Measurements from ENCODE around the gene RPTOR.

Gene RPTOR

DNA sequence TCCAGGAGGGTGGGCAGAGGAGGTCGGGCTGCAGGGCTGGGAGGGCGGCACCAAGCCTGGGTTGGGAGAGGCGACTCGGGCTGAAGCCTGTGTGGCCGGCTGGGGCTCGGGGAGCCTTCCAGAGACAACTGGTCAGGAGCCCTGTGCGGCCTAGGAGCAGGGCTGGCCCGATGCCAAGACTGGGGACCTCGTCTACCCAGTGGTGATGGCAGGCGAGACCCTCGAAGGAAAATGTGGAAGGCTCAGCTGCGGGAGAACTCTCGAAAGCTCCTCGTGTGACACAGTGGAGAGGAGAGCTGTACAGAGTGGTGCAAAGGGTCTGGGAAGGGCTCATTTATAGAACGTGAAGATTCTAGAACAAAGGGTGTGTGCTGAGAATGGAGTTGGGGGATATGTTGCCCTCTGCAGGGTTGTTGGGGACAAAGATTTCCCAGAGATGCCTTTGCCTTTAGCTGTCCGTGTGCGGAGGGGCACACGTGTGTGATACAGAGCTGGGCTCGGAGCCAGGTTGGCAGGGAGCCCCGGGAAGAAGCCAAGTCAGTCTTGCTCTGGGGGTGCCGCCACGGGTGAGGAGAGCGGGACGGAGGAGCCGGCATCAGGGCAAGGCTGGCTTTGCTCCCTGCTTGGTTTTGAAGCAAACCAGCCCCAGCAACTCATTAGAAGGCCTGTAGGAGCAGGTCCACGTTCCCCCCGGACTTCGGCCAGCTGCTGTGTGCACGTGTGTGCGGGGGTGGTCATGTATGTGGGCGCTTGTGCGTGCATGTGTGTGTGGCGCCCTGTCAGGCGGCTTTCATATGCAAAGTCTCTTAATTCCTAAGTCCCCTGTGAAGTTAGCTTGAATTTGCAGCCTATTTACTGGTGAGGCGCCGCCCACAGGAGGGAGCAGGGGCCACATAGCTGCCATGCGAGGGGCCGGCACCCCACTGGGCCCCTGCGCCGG, 314.6 kb downstream of the RPTOR start:
- H3K4me3 ChIP-seq (ENCODE audit: low read depth, low read length) = no peak overlapping the region
- DNase-seq (ENCODE audit: low read depth) = no peak
- TF ChIP-seq, protein P1, sequence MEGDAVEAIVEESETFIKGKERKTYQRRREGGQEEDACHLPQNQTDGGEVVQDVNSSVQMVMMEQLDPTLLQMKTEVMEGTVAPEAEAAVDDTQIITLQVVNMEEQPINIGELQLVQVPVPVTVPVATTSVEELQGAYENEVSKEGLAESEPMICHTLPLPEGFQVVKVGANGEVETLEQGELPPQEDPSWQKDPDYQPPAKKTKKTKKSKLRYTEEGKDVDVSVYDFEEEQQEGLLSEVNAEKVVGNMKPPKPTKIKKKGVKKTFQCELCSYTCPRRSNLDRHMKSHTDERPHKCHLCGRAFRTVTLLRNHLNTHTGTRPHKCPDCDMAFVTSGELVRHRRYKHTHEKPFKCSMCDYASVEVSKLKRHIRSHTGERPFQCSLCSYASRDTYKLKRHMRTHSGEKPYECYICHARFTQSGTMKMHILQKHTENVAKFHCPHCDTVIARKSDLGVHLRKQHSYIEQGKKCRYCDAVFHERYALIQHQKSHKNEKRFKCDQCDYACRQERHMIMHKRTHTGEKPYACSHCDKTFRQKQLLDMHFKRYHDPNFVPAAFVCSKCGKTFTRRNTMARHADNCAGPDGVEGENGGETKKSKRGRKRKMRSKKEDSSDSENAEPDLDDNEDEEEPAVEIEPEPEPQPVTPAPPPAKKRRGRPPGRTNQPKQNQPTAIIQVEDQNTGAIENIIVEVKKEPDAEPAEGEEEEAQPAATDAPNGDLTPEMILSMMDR (IDR thresholded peaks at IDR 0.05; ENCODE audit: insufficient read depth, low read depth, low read length, missing control alignments) = no peak

DNA sequence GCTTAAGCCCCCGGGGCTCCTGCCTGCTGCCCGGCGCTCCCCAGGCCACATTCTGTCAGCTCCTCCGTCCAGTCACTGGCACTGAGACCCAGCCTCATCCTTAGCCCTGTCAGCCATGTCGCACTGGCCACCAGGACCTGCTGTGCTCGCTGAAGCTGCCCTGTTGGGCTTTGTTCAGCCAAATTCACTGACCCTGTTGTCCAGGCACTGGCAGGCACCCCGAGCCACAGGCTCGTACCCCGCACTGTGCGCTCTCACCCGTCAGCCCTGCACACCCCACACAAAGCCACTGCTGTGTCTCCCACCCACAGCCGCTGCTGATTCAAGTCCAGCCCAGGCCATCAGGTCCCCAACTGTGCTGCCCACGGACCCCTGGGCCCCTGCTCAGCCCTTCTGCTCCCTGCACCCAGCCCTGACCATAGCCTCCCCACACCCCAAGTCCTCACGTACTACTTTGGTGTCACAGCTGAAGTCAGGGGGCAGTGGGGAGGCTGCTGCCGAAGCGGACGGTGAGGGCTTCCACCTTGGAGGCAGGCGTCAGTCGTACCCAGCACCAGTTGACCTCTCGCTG, 315.5 kb downstream of the RPTOR start:
- H3K4me3 ChIP-seq (ENCODE audit: low read depth, low read length) = no peak overlapping the region
- TF ChIP-seq, protein P1 (IDR thresholded peaks at IDR 0.05; ENCODE audit: insufficient read depth, low read depth, low read length, missing control alignments) = no peak
- DNase-seq (ENCODE audit: low read depth) = no peak

DNA sequence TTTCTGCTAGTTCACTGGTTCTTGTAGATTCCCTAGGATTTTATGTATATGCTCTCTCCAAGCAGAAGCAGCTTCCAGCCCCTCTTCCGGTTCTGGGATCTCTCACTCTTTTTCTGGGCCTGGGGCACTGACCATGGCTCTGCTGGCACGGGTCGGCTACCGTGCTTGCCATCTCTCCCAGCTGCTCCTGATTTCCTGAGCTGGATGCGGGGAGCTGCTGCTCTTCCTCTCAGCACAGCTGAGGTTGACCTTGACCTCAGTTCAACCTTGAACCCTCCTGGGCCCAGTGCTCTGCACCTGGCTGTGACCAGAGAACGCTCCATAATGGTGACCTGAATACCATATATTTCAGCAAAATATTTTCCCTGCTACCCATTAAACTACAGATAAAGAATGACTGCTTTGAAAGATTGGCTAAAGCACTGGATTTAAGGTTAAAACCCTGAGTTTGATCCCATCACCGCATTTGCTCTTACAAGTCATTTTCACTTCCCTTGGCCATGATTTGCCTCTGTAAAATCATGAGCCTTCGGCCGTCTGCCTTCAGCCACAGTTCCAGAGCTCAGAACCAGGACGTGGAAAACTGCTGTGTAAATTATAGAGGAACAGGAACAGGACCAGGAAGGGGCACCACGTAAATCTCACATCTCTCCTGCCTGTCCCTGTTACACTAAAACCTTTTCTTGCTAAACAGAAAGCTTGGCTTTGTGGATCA, 316.2 kb downstream of the RPTOR start:
- TF ChIP-seq, protein P1 (IDR thresholded peaks at IDR 0.05; ENCODE audit: insufficient read depth, low read depth, low read length, missing control alignments) = no peak
- no peak overlapping the region for H3K4me3 ChIP-seq (ENCODE audit: low read depth, low read length)
- DNase-seq (ENCODE audit: low read depth) = no peak

DNA sequence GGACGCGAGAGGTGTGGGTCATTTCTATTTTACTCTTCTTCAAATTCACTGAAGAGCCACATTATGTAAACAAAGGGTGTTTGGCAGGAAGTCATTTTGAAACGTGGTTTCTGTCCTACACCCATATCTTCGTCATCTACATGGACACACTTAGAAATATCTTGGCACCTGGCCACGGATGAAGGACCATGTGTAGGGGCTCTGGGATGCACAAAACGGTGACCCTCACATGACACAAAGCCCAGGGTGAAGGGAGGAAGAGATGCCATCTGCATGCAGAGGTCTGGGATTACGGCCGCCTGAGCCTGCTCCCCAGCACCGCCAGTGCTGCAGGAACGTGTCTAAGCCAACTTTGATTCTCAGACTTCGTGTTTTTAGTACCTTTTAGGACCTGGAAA, 316.8 kb downstream of the RPTOR start:
- DNase-seq (ENCODE audit: low read depth) = no peak
- TF ChIP-seq, protein P1 (IDR thresholded peaks at IDR 0.05; ENCODE audit: insufficient read depth, low read depth, low read length, missing control alignments) = no peak
- H3K4me3 ChIP-seq (ENCODE audit: low read depth, low read length) = no peak overlapping the region

DNA sequence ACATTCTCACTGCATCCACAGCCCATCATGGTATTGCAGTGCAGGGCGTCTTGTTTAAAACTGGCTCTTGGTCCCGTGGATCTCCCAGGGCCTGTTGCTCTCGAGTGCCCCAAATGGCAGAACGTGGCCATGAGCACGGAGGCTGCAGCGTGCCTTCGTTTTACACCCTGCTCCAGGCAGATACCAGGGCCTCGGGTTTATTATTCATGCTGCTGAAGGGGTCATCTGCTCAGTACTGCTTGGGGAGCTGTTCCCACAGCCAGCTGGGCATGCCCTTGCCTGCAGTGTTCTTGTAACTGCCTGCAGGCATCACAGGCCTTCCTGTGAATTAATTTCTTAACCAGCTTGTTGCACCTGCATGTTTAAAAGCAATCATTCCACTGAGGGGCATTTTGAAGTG, 317.3 kb downstream of the RPTOR start:
- TF ChIP-seq, protein P1 (IDR thresholded peaks at IDR 0.05; ENCODE audit: insufficient read depth, low read depth, low read length, missing control alignments) = no peak
- no peak overlapping the region for H3K4me3 ChIP-seq (ENCODE audit: low read depth, low read length)
- DNase-seq (ENCODE audit: low read depth) = no peak

DNA sequence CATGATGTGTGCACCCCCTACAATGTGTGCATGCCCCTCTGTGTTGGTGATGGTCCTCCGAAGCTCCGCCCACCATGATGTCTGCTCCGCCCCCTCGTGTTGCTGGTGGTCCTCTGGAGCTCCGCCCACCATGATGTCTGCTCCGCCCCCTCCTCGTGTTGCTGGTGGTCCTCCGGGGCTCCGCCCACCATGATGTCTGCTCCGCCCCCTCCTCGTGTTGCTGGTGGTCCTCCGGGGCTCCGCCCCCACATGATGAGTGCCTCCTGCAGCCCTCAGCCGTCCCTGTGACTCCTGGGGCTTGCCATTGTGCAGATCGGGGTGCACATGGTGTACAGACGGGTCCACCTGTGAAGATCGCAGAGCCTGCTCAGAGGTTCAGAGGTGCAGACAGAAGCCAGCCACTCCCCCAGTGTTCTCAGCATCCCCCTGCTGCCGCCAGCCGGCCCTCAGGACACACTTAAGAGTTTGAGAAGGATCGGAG, 317.9 kb downstream of the RPTOR start:
- TF ChIP-seq, protein P1 (IDR thresholded peaks at IDR 0.05; ENCODE audit: insufficient read depth, low read depth, low read length, missing control alignments) = no peak
- no peak for DNase-seq (ENCODE audit: low read depth)
- H3K4me3 ChIP-seq (ENCODE audit: low read depth, low read length) = no peak overlapping the region
